ENCODE measurements around the gene TOMM5.

The TOMM5 gene

GRCh38 chr9:37582548-37583157, 9.7 kb downstream of the TOMM5 start:
- Histone ChIP-seq H4K20me1 (ENCODE audit: insufficient read depth, low read length) (peaks cover 17% of the 10 kb centered on the region; the same call in 1 of the 2 replicates), H3K36me3 (replicated peaks; ENCODE audit: insufficient read depth, low read length) (peaks cover 42% of the 10 kb centered on the region), H3K27ac (ENCODE audit: low read length) (no peak overlapping the region)

GRCh38 chr9:37575921-37576721, 16.3 kb downstream of the TOMM5 start, which contains the start of gene FBXO10:
FBXO10 (minus strand) TSS chr9:37576380; CDS start chr9:37541768, 34,612 bp downstream.
- peak within 1 kb of the TSS; percentile 56; the same call in 1 of the 2 replicates for H3K27ac ChIP-seq (ENCODE audit: low read length)
- H2AFZ ChIP-seq (ENCODE audit: low read length): peak within 1 kb of the TSS; percentile 70
- DNase-seq: peak; percentile 63
- H3F3A ChIP-seq (ENCODE audit: insufficient read depth, low read length): peaks cover 20% of the 10 kb centered on the region
- no peak for TF ChIP-seq CTCF (IDR thresholded peaks at IDR 0.05; ENCODE audit: low read length)
- no peak for TF ChIP-seq EZH2phosphoT487 (IDR thresholded peaks at IDR 0.05; ENCODE audit: low read length)
- TF ChIP-seq EZH2 (optimal IDR thresholded peaks at IDR 0.05; ENCODE audit: low read depth, low read length): no peak
- peaks cover 8% of the 10 kb centered on the region; the same call in 1 of the 2 replicates for H3K4me1 ChIP-seq (ENCODE audit: low read length)
- no peaks in the 10 kb centered on the region for H3K27me3 ChIP-seq (replicated peaks; ENCODE audit: insufficient read depth, low read length)
- peak within 1 kb of the TSS; percentile 93 for H3K4me3 ChIP-seq (ENCODE audit: low read length)
- H3K4me2 ChIP-seq (ENCODE audit: low read depth, low read length): peak within 1 kb of the TSS; percentile 90
- H3K9me3 ChIP-seq (replicated peaks; ENCODE audit: insufficient read depth, low read length): no peaks in the 10 kb centered on the region
- no peaks in the 10 kb centered on the region for H3K36me3 ChIP-seq (replicated peaks; ENCODE audit: insufficient read depth, low read length)
- no peaks in the 10 kb centered on the region for H4K20me1 ChIP-seq (ENCODE audit: insufficient read depth, low read length)
- peak within 1 kb of the TSS; percentile 80 for H3K9ac ChIP-seq (ENCODE audit: low read length)
- H3K9me2 ChIP-seq (replicated peaks; ENCODE audit: insufficient read depth, low read length): no peaks in the 10 kb centered on the region
- peaks cover 39% of the 10 kb centered on the region for H3K79me2 ChIP-seq (ENCODE audit: low read length)

More at GRCh38 chr9:37582548-37583157, 9.7 kb downstream of the TOMM5 start:
- TF ChIP-seq EZH2 (optimal IDR thresholded peaks at IDR 0.05; ENCODE audit: low read depth, low read length) (no peak), CTCF (IDR thresholded peaks at IDR 0.05; ENCODE audit: low read length) (peak; percentile 63)
- no peak overlapping the region for H3K4me3 ChIP-seq (ENCODE audit: low read length)
- peak; percentile 65 for DNase-seq
- peaks cover 27% of the 10 kb centered on the region; the same call in 1 of the 2 replicates for H3F3A ChIP-seq (ENCODE audit: insufficient read depth, low read length)
- H3K79me2 ChIP-seq (ENCODE audit: low read length): peaks cover 77% of the 10 kb centered on the region
- H2AFZ ChIP-seq (ENCODE audit: low read length): no peak overlapping the region
- no peaks in the 10 kb centered on the region for H3K9me3 ChIP-seq (replicated peaks; ENCODE audit: insufficient read depth, low read length)
- H3K9ac ChIP-seq (ENCODE audit: low read length): no peak overlapping the region
- H3K4me1 ChIP-seq (ENCODE audit: low read length): 0 out of 2 replicates have a peak, but pooled peaks cover 4% of the 10 kb centered on the region
- no peaks in the 10 kb centered on the region for H3K27me3 ChIP-seq (replicated peaks; ENCODE audit: insufficient read depth, low read length)
- no peaks in the 10 kb centered on the region for H3K9me2 ChIP-seq (replicated peaks; ENCODE audit: insufficient read depth, low read length)
- H3K4me2 ChIP-seq (ENCODE audit: low read depth, low read length): no peak overlapping the region

GRCh38 chr9:37575511-37575914, 16.9 kb downstream of the TOMM5 start:
- H3F3A ChIP-seq (ENCODE audit: insufficient read depth, low read length): peaks cover 20% of the 10 kb centered on the region
- peak overlapping the region; percentile 70 for H2AFZ ChIP-seq (ENCODE audit: low read length)
- no peaks in the 10 kb centered on the region for H3K27me3 ChIP-seq (replicated peaks; ENCODE audit: insufficient read depth, low read length)
- peak overlapping the region; percentile 80 for H3K9ac ChIP-seq (ENCODE audit: low read length)
- H4K20me1 ChIP-seq (ENCODE audit: insufficient read depth, low read length): no peaks in the 10 kb centered on the region
- peak; percentile 27 for DNase-seq
- no peaks in the 10 kb centered on the region for H3K9me3 ChIP-seq (replicated peaks; ENCODE audit: insufficient read depth, low read length)
- peak overlapping the region; percentile 93 for H3K4me3 ChIP-seq (ENCODE audit: low read length)
- no peaks in the 10 kb centered on the region for H3K9me2 ChIP-seq (replicated peaks; ENCODE audit: insufficient read depth, low read length)
- H3K4me1 ChIP-seq (ENCODE audit: low read length): peaks cover 8% of the 10 kb centered on the region; the same call in 1 of the 2 replicates
- peak overlapping the region; percentile 90 for H3K4me2 ChIP-seq (ENCODE audit: low read depth, low read length)
- peaks cover 36% of the 10 kb centered on the region for H3K79me2 ChIP-seq (ENCODE audit: low read length)
- TF ChIP-seq EZH2phosphoT487 (IDR thresholded peaks at IDR 0.05; ENCODE audit: low read length): no peak
- no peak for TF ChIP-seq CTCF (IDR thresholded peaks at IDR 0.05; ENCODE audit: low read length)
- TF ChIP-seq EZH2 (optimal IDR thresholded peaks at IDR 0.05; ENCODE audit: low read depth, low read length): no peak
- no peaks in the 10 kb centered on the region for H3K36me3 ChIP-seq (replicated peaks; ENCODE audit: insufficient read depth, low read length)
- H3K27ac ChIP-seq (ENCODE audit: low read length): peak overlapping the region; percentile 39; the same call in 1 of the 2 replicates
